K562 (cell line): ENCODE measurements around the gene ZNF440. TPM values are rescaled to one million over a fixed set of nuclear protein-coding genes. Genes with fewer than 3 reads are reported as not detected.

Experiments
- ATAC-seq: fragments of 200-7000 bp; cut with Tn5 transposase; 3 replicates; pipeline ENCODE4 v1.9.1; 2020; ENCODE audit warnings: moderate library complexity
- BruUV-seq: library from RNA; stranded (reverse); fragments of 400-500 nt; replicated peaks from 2 replicates; lab custom pipeline; 2021; lab: Mats Ljungman, UMichigan
- CTCF ChIA-PET: fragments of 300-600 bp; formaldehyde crosslinking; extraction: SDS; loops from one replicate; lab custom pipeline; 2021; ENCODE audit warnings: low intra/inter-chr PET ratio; lab: Yijun Ruan, JAX
- POLR2A ChIA-PET: fragments of 300-600, 350-650 bp; sonication (Branson Sonifier 250); formaldehyde crosslinking; extraction: SDS; loops from one replicate; lab custom pipeline; 2021; ENCODE audit warnings: antibody characterized with exemption, inconsistent platforms; lab: Yijun Ruan, JAX
- DNase-seq, 4 experiments: peaks; one replicate each; pipeline versions ENCODE4 v3.0.0 to v3.0.0-alpha.2; 2011 to 2018; ENCODE audit warnings: low spot score in 3 of 4, mixed read lengths in 3 of 4; ENCODE audit errors: extremely low read depth in 1 of 4
- FAIRE-seq: peaks from 2 replicates; lab custom pipeline; 2011; peaks lifted over from hg19 to GRCh38; lab: Jason Lieb, UNC
- H2AFZ ChIP-seq: 2 replicates; pipeline ENCODE4 v1.6.0; 2011; ENCODE audit warnings: low read depth, low read length, control low read depth, inconsistent platforms
- H3K27ac ChIP-seq: fragments of 200-600 bp; 3 replicates; pipeline ENCODE4 v1.8.0; 2011; ENCODE audit warnings: low read depth, mild to moderate bottlenecking, control low read depth, inconsistent platforms, low read length, moderate library complexity, mixed read lengths; ENCODE audit errors: extremely low read depth
- H3K27me3 ChIP-seq, 2 experiments: fragments of 300-600 bp in 1 of 2; 2 replicates in 1 of 2; 3 replicates in 1 of 2; pipeline versions ENCODE4 v1.6.0 to v1.8.0; 2011; ENCODE audit warnings: inconsistent platforms in 2 of 2, low read length in 2 of 2, mild to moderate bottlenecking in 1 of 2, mixed read lengths in 1 of 2, moderate library complexity in 1 of 2; ENCODE audit not compliant: control insufficient read depth in 2 of 2, insufficient read depth in 2 of 2
- H3K36me3 ChIP-seq: fragments of 300-600 bp; 3 replicates; pipeline ENCODE4 v1.8.0; 2011; ENCODE audit warnings: mild to moderate bottlenecking, low read length, inconsistent platforms; ENCODE audit not compliant: control insufficient read depth, insufficient read depth
- H3K4me1 ChIP-seq, 2 experiments: fragments of 200-600 bp in 1 of 2; replicated peaks in 1 of 2; 2 replicates in 1 of 2; 3 replicates in 1 of 2; pipeline versions ENCODE4 v1.5.1 to v1.8.0; 2011; ENCODE audit warnings: inconsistent platforms in 2 of 2, low read length in 2 of 2, mild to moderate bottlenecking in 1 of 2, mixed read lengths in 1 of 2, moderate library complexity in 1 of 2; ENCODE audit not compliant: control insufficient read depth in 2 of 2, insufficient read depth in 2 of 2
- H3K4me2 ChIP-seq: 2 replicates; pipeline ENCODE4 v1.6.1; 2011; ENCODE audit warnings: low read length, control low read depth, inconsistent platforms, mixed read lengths; ENCODE audit not compliant: insufficient read depth
- H3K4me3 ChIP-seq: fragments of 200-600 bp; sonication (generic), shearing (Covaris generic); 2 replicates; pipeline ENCODE4 v1.5.1; 2016; ENCODE audit warnings: control low read depth, inconsistent platforms
- H3K79me2 ChIP-seq: fragments of 200-600 bp; 3 replicates; pipeline ENCODE4 v1.8.0; 2011; ENCODE audit warnings: low read length, inconsistent platforms; ENCODE audit not compliant: control insufficient read depth, insufficient read depth
- H3K9ac ChIP-seq, 2 experiments: 2 replicates each; pipeline versions ENCODE4 v1.6.0 to v1.6.1; 2011; ENCODE audit warnings: low read depth in 2 of 2, low read length in 2 of 2, control low read depth in 1 of 2, inconsistent platforms in 1 of 2, mild to moderate bottlenecking in 1 of 2, mixed read lengths in 1 of 2; ENCODE audit not compliant: insufficient read depth in 1 of 2
- H3K9me1 ChIP-seq: one replicate; pipeline ENCODE4 v1.6.0; 2011; ENCODE audit warnings: inconsistent platforms, mild to moderate bottlenecking, low read length, moderate library complexity; ENCODE audit not compliant: control insufficient read depth, insufficient read depth
- H3K9me3 ChIP-seq: replicated peaks from 2 replicates; pipeline ENCODE4 v1.5.1; 2011; ENCODE audit warnings: low read depth, low read length, inconsistent platforms; ENCODE audit not compliant: control insufficient read depth, insufficient read depth
- H4K20me1 ChIP-seq: replicated peaks from 2 replicates; pipeline ENCODE4 v1.6.1; 2011; ENCODE audit warnings: low read length, inconsistent platforms, mixed read lengths; ENCODE audit not compliant: control insufficient read depth, insufficient read depth
- ARID2 ChIP-seq: fragments of 450-650 bp; IDR thresholded peaks from 2 replicates; pipeline ENCODE4 v1.6.1; 2017; ENCODE audit warnings: antibody characterized with exemption, mild to moderate bottlenecking
- CBX3 ChIP-seq, 2 experiments: IDR thresholded peaks; 1 replicate in 1 of 2; 2 replicates in 1 of 2; pipeline ENCODE4 v1.6.1; 2012; ENCODE audit warnings: inconsistent platforms in 2 of 2, low read length in 2 of 2, borderline replicate concordance in 1 of 2, control low read depth in 1 of 2
- CC2D1A ChIP-seq: fragments of 450-650 bp; IDR thresholded peaks from 2 replicates; pipeline ENCODE4 v1.6.1; 2017; ENCODE audit warnings: mild to moderate bottlenecking
- CTCF ChIP-seq, 3 experiments: IDR thresholded peaks in 2 of 3; conservative IDR thresholded peaks in 1 of 3; 2 replicates each; pipeline ENCODE4 v1.5.1; 2011 to 2012; ENCODE audit warnings: low read length in 3 of 3, mild to moderate bottlenecking in 3 of 3, control low read depth in 2 of 3, improper control_type of control experiment in 1 of 3, inconsistent platforms in 1 of 3, low read depth in 1 of 3, mixed read lengths in 1 of 3, moderate library complexity in 1 of 3; ENCODE audit not compliant: insufficient read depth in 2 of 3
- MCM2 ChIP-seq: fragments of 450-650 bp; IDR thresholded peaks from 2 replicates; pipeline ENCODE4 v1.6.1; 2017; ENCODE audit warnings: low read depth, mild to moderate bottlenecking
- NONO ChIP-seq, 2 experiments: fragments of 200-400 bp in 1 of 2; fragments of 450-650 bp in 1 of 2; formaldehyde crosslinking in 1 of 2; IDR thresholded peaks; 2 replicates each; pipeline ENCODE4 v1.6.1; 2017; ENCODE audit warnings: low read depth in 2 of 2, mild to moderate bottlenecking in 2 of 2, moderate library complexity in 2 of 2, low read length in 1 of 2
- RAD21 ChIP-seq, 2 experiments: fragments of 250-450 bp in 1 of 2; fragments of 450-650 bp in 1 of 2; sonication (Bioruptor Pico) in 1 of 2; formaldehyde crosslinking in 1 of 2; IDR thresholded peaks in 1 of 2; conservative IDR thresholded peaks in 1 of 2; 2 replicates each; pipeline versions ENCODE4 v1.4.0 to v1.8.0; 2020 to 2022; ENCODE audit warnings: mild to moderate bottlenecking in 2 of 2, moderate library complexity in 1 of 2
- SMC3 ChIP-seq: conservative IDR thresholded peaks from 2 replicates; pipeline ENCODE4 v1.6.1; 2011; ENCODE audit warnings: low read depth, low read length, improper control_type of control experiment; ENCODE audit not compliant: insufficient read depth
- STAG1 ChIP-seq: sonication (generic); formaldehyde crosslinking; IDR thresholded peaks from 2 replicates; pipeline ENCODE4 v1.5.0; 2020; ENCODE audit warnings: missing genetic modification reagents, borderline replicate concordance
- TSC22D4 ChIP-seq: fragments of 450-650 bp; IDR thresholded peaks from 2 replicates; pipeline ENCODE4 v1.6.1; 2016; ENCODE audit warnings: missing genetic modification characterization, missing biosample characterization, control low read depth
- ZBTB8A ChIP-seq: fragments of 450-650 bp; IDR thresholded peaks from 2 replicates; pipeline ENCODE4 v1.6.1; 2018; ENCODE audit warnings: mild to moderate bottlenecking, moderate library complexity; ENCODE audit not compliant: partially characterized antibody
- WGBS: fragments of 100-300 bp; shearing (Covaris generic); methylation state at CpG from one replicate; pipeline ENCODE4 v1.1.6; 2016; ENCODE audit warnings: low coverage, mixed read lengths; ENCODE audit not compliant: insufficient coverage; ENCODE audit errors: missing lambda C conversion rate; 5-methylcytosine and 5-hydroxymethylcytosine counted together
- in situ Hi-C: fragments of 300-500 bp; cut with MboI; formaldehyde crosslinking; loops from 4 replicates; pipeline ENCODE4 v1.15.0; 2018; ENCODE audit warnings: inconsistent platforms, mixed read lengths
- intact Hi-C: fragments of 100-400 bp; cut with micrococcal nuclease; formaldehyde crosslinking; loops from 2 replicates; pipeline ENCODE4 v1.14.2; 2022
- polyA plus RNA-seq, 8 experiments: library from polyadenylated mRNA; depleted of rRNA in 4 of 8; stranded (reverse) in 5 of 8; unstranded in 3 of 8; fragments of >200 nt; fragmentation: Nextera tagmentation in 2 of 8; fragmentation: Illumina TruSeq in 1 of 8; extraction: Ambion mirVana in 2 of 8; extraction: Trizol in 1 of 8; gene quantifications; 2 replicates each; pipeline versions ENCODE4 v1.2.1 to v1.2.3, GENCODE V29; 2011 to 2014; ENCODE audit warnings: inconsistent platforms in 1 of 8, missing spikeins in 1 of 8
- total RNA-seq, 7 experiments: library from RNA; depleted of rRNA in 6 of 7; stranded (reverse); fragments of >200 nt in 6 of 7; fragmentation: Illumina TruSeq in 2 of 7; extraction: Trizol in 2 of 7; gene quantifications; 2 replicates each; pipeline versions ENCODE4 v1.2.1 to v1.2.3, GENCODE V29; 2011 to 2021; ENCODE audit warnings: low replicate concordance in 1 of 7
- TF ChIP-seq, protein P1 (sequence below), 2 experiments: fragments of 450-650 bp; IDR thresholded peaks; 2 replicates each; pipeline ENCODE4 v1.6.1; 2016
- TF ChIP-seq, protein P2 (sequence below): fragments of 450-650 bp; formaldehyde crosslinking; IDR thresholded peaks from 2 replicates; pipeline ENCODE4 v1.4.0; 2020; ENCODE audit warnings: mild to moderate bottlenecking, moderate library complexity

The ZNF440 gene
- total and polyA plus RNA-seq, 9 of the 15 experiments (the other 6 are each of a cell fraction or from before 2014, with no cell fraction given), result 5.9 to 32.6 (median 13.4) TPM

- 10% methylated on average over 9 of the region's 10 CpGs for WGBS
- DNase-seq, result peak; percentile 56 to 77 (median 64)
- peak; percentile 91 for FAIRE-seq
- Histone ChIP-seq H4K20me1 (no peaks in the 10 kb centered on the region), H3K9me3 (peaks cover 6% of the 10 kb centered on the region), H3K9me1 (no peaks in the 10 kb centered on the region), H3K4me2 (no peak overlapping the region), H2AFZ (no peak overlapping the region), H3K4me3 (no peak overlapping the region), H3K36me3 (no peaks in the 10 kb centered on the region), H3K79me2 (no peaks in the 10 kb centered on the region), H3K27me3 (no peaks in the 10 kb centered on the region; a peak in 2 of 5 replicates), H3K4me1 (no peaks in the 10 kb centered on the region), H3K9ac (no peak overlapping the region), H3K27ac (no peak overlapping the region)
- no TSS peak for BruUV-seq
- CTCF ChIA-PET, result interaction anchor here (0.7 to 1.9 kb wide), 4 partner anchors 108 to 260 kb away, joined by 3 to 8 read pairs (median 6); no protein-coding TSS in a partner anchor
- intact Hi-C loops, result loop anchor here (1.0 to 2.0 kb wide), 3 partner anchors 108 to 260 kb away; no protein-coding TSS in a partner anchor
- POLR2A ChIA-PET, result interaction anchor here (0.6 to 1.0 kb wide), 2 partner anchors 11 to 205 kb away, joined by 3 to 4 read pairs; no protein-coding TSS in a partner anchor
- ATAC-seq, result peak; percentile 87
- in situ Hi-C loops, result no loop called here
- peak; percentile 87 for TF ChIP-seq SMC3
- peak; percentile 75 to 81 (median 81) for TF ChIP-seq CTCF (IDR thresholded peaks at IDR 0.05 in 2 of 3, conservative IDR thresholded peaks at IDR 0.05 in 1 of 3; ENCODE audit: insufficient read depth in 2 of 3, low read depth in 1 of 3, low read length in 3 of 3)
- TF ChIP-seq MCM2, result no peak
- TF ChIP-seq, protein P1, sequence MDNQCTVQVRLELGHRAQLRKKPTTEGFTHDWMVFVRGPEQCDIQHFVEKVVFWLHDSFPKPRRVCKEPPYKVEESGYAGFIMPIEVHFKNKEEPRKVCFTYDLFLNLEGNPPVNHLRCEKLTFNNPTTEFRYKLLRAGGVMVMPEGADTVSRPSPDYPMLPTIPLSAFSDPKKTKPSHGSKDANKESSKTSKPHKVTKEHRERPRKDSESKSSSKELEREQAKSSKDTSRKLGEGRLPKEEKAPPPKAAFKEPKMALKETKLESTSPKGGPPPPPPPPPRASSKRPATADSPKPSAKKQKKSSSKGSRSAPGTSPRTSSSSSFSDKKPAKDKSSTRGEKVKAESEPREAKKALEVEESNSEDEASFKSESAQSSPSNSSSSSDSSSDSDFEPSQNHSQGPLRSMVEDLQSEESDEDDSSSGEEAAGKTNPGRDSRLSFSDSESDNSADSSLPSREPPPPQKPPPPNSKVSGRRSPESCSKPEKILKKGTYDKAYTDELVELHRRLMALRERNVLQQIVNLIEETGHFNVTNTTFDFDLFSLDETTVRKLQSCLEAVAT (IDR thresholded peaks at IDR 0.05), result no peak
- TF ChIP-seq NONO (IDR thresholded peaks at IDR 0.05; ENCODE audit: low read depth in 2 of 2, low read length in 1 of 2), result no peak
- TF ChIP-seq, protein P2, sequence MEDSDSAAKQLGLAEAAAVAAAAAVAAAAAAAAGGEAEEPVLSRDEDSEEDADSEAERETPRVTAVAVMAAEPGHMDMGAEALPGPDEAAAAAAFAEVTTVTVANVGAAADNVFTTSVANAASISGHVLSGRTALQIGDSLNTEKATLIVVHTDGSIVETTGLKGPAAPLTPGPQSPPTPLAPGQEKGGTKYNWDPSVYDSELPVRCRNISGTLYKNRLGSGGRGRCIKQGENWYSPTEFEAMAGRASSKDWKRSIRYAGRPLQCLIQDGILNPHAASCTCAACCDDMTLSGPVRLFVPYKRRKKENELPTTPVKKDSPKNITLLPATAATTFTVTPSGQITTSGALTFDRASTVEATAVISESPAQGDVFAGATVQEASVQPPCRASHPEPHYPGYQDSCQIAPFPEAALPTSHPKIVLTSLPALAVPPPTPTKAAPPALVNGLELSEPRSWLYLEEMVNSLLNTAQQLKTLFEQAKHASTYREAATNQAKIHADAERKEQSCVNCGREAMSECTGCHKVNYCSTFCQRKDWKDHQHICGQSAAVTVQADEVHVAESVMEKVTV (CRISPR knock-in tag), result peak; percentile 68
- no peak for TF ChIP-seq ZBTB8A
- TF ChIP-seq ARID2, result peak; percentile 66
- TF ChIP-seq TSC22D4, result no peak
- TF ChIP-seq RAD21 (CRISPR knock-in tag; conservative IDR thresholded peaks at IDR 0.05 in 1 of 2, IDR thresholded peaks at IDR 0.05 in 1 of 2), result peak; percentile 72 to 90
- TF ChIP-seq STAG1, result peak; percentile 56; the same call in 1 of the 2 replicates
- 0 out of 3 replicates have a peak, but pooled peaks of 1 of the 2 experiments have one; percentile 23 for TF ChIP-seq CBX3 (IDR thresholded peaks at IDR 0.05; ENCODE audit: borderline replicate concordance in 1 of 2, low read length in 2 of 2)
- peak; percentile 57; the same call in 1 of the 2 replicates for TF ChIP-seq CC2D1A
Measured at GRCh38 chr19:11881151-11881800, 67.2 kb downstream of the ZNF440 start.
